ENCODE results near the gene TMEM217.

- TF ChIP-seq CTCF (IDR thresholded peaks at IDR 0.05; ENCODE audit: low read length) (peak; percentile 22; the same call in 1 of the 2 replicates), EZH2 (IDR thresholded peaks at IDR 0.05; ENCODE audit: borderline replicate concordance, low read length) (no peak)
These were observed 80.6 kb downstream of the TMEM217 start for GRCh38 chr6:37177077-37177934.

All from OCI-LY1 (cell line).